ENCODE results near the gene F10.
A peak's percentile ranks its signal among the peaks of the same experiment; 100 is the strongest.

F10 gene

DNA sequence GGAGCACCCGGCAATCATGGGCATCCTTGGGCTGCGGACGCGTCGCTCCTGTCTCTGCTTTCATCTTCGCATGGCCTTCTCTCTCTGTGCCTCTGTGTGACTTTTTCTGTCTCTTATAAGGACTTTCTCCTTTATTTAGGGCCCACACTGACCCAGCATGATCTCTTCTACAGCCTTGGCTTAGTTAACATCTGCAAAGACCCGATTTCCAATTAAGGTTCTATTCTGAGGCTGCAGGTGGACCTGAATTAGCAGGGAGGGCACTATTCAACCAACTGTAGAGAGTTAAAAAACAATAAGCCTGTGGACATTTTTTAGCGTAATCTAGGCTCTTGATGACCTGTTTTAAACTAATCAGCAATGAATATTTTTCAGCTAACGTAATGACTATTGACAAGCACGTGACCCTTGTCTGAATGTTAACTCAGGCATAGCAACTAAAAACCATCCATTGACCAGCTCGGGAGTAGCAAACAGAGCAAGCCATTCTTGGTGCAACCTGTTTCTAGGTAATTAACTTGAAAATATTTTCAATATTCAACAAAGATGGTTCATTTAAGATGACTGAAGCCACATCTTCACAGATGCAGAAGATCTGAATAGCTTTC, 15.2 kb downstream of the F10 start:
- H4K91ac ChIP-seq (ENCODE audit: low read depth, low read length, poor library complexity), result no peak overlapping the region
- H3K23ac ChIP-seq (ENCODE audit: low read depth, low read length, poor library complexity), result no peak overlapping the region

GRCh38 chr13:113138792-113139551, 16.4 kb downstream of the F10 start:
- Histone ChIP-seq H2BK12ac (ENCODE audit: low read length) (no peak overlapping the region), H3K23ac (ENCODE audit: low read depth, low read length, poor library complexity) (no peak overlapping the region), H3K18ac (ENCODE audit: low read length) (no peak overlapping the region), H4K8ac (ENCODE audit: low read depth, low read length) (no peak overlapping the region), H3K36me3 (replicated peaks in 1 of 2; ENCODE audit: control insufficient read depth in 2 of 2, insufficient read depth in 2 of 2, low read length in 2 of 2) (no peaks in the 10 kb centered on the region), H2AFZ (ENCODE audit: low read length) (no peak overlapping the region), H3K27ac (replicated peaks; ENCODE audit: low read length) (no peak overlapping the region), H3K79me1 (ENCODE audit: low read depth, low read length) (peaks cover 3% of the 10 kb centered on the region), H3K4me3 (ENCODE audit: low read length in 2 of 2) (no peak overlapping the region), H3K14ac (ENCODE audit: low read length) (no peak overlapping the region), H3K27me3 (ENCODE audit: control insufficient read depth in 3 of 3, insufficient read depth in 3 of 3, low read depth in 1 of 3, low read length in 3 of 3) (peaks cover 0 to 28% (median 0%) of the 10 kb centered on the region in 3 experiments), H3K4ac (ENCODE audit: low read length) (no peak overlapping the region), H3K9ac (ENCODE audit: low read depth, low read length, poor library complexity) (no peak overlapping the region), H2AK5ac (ENCODE audit: low read depth, low read length) (no peak overlapping the region), H2BK120ac (ENCODE audit: low read depth, low read length) (no peak overlapping the region), H3K4me2 (ENCODE audit: insufficient read depth, low read length, poor library complexity, severe bottlenecking) (no peak overlapping the region), H2BK5ac (ENCODE audit: low read length) (no peak overlapping the region), H3K9me3 (replicated peaks in 1 of 2; ENCODE audit: control insufficient read depth in 2 of 2, insufficient read depth in 1 of 2, low read depth in 1 of 2, low read length in 2 of 2) (no peaks in the 10 kb centered on the region), H2BK15ac (ENCODE audit: low read length) (no peak overlapping the region), H4K91ac (ENCODE audit: low read depth, low read length, poor library complexity) (no peak overlapping the region), H3K4me1 (ENCODE audit: control insufficient read depth in 2 of 2, insufficient read depth in 1 of 2, low read depth in 1 of 2, low read length in 2 of 2) (peaks cover 5 to 16% of the 10 kb centered on the region in 2 donors)
- WGBS, 2 donors (ENCODE audit: extremely low coverage in 2 of 2, insufficient read length in 2 of 2, insufficient replicate concordance in 1 of 2), result no CpG with 5 or more reads among the region's 16 CpGs
- DNase-seq (ENCODE audit: low spot score), result no peak

More for the DNA sequence above, 15.2 kb downstream of the F10 start:
- Histone ChIP-seq H3K4me3 (ENCODE audit: low read length in 2 of 2) (no peak overlapping the region), H3K9ac (ENCODE audit: low read depth, low read length, poor library complexity) (no peak overlapping the region), H2BK120ac (ENCODE audit: low read depth, low read length) (no peak overlapping the region), H2BK15ac (ENCODE audit: low read length) (no peak overlapping the region), H2BK12ac (ENCODE audit: low read length) (no peak overlapping the region), H3K14ac (ENCODE audit: low read length) (no peak overlapping the region), H3K9me3 (replicated peaks in 1 of 2; ENCODE audit: control insufficient read depth in 2 of 2, insufficient read depth in 1 of 2, low read depth in 1 of 2, low read length in 2 of 2) (no peaks in the 10 kb centered on the region), H2BK5ac (ENCODE audit: low read length) (no peak overlapping the region), H2AK5ac (ENCODE audit: low read depth, low read length) (no peak overlapping the region), H3K79me1 (ENCODE audit: low read depth, low read length) (peaks cover 3% of the 10 kb centered on the region), H3K4ac (ENCODE audit: low read length) (no peak overlapping the region), H4K8ac (ENCODE audit: low read depth, low read length) (no peak overlapping the region), H2AFZ (ENCODE audit: low read length) (peak overlapping the region; percentile 1), H3K27me3 (ENCODE audit: control insufficient read depth in 3 of 3, insufficient read depth in 3 of 3, low read depth in 1 of 3, low read length in 3 of 3) (peaks cover 0 to 31% (median 0%) of the 10 kb centered on the region in 3 experiments), H3K4me1 (ENCODE audit: control insufficient read depth in 2 of 2, insufficient read depth in 1 of 2, low read depth in 1 of 2, low read length in 2 of 2) (peaks cover 5 to 9% of the 10 kb centered on the region in 2 donors), H3K18ac (ENCODE audit: low read length) (no peak overlapping the region), H3K4me2 (ENCODE audit: insufficient read depth, low read length, poor library complexity, severe bottlenecking) (peak overlapping the region; percentile 43), H3K36me3 (replicated peaks in 1 of 2; ENCODE audit: control insufficient read depth in 2 of 2, insufficient read depth in 2 of 2, low read length in 2 of 2) (no peaks in the 10 kb centered on the region), H3K27ac (replicated peaks; ENCODE audit: low read length) (peak overlapping the region; percentile 67)
- DNase-seq (ENCODE audit: low spot score), result no peak
- WGBS, 2 donors (ENCODE audit: extremely low coverage in 2 of 2, insufficient read length in 2 of 2, insufficient replicate concordance in 1 of 2), result no CpG with 5 or more reads among the region's 11 CpGs

- DNase-seq (ENCODE audit: low spot score), result no peak
Measured at GRCh38 chr13:113139577-113139976, 17.0 kb downstream of the F10 start.

More at GRCh38 chr13:113139577-113139976, 17.0 kb downstream of the F10 start:
- no CpG with 5 or more reads among the region's 5 CpGs for WGBS, 2 donors (ENCODE audit: extremely low coverage in 2 of 2, insufficient read length in 2 of 2, insufficient replicate concordance in 1 of 2)
- Histone ChIP-seq H3K18ac (ENCODE audit: low read length) (no peak overlapping the region), H3K27me3 (ENCODE audit: control insufficient read depth in 3 of 3, insufficient read depth in 3 of 3, low read depth in 1 of 3, low read length in 3 of 3) (peaks cover 0 to 28% (median 0%) of the 10 kb centered on the region in 3 experiments), H3K9ac (ENCODE audit: low read depth, low read length, poor library complexity) (no peak overlapping the region), H3K4ac (ENCODE audit: low read length) (no peak overlapping the region), H2BK120ac (ENCODE audit: low read depth, low read length) (no peak overlapping the region), H3K4me3 (ENCODE audit: low read length in 2 of 2) (no peak overlapping the region), H2AFZ (ENCODE audit: low read length) (no peak overlapping the region), H3K4me2 (ENCODE audit: insufficient read depth, low read length, poor library complexity, severe bottlenecking) (no peak overlapping the region), H3K9me3 (replicated peaks in 1 of 2; ENCODE audit: control insufficient read depth in 2 of 2, insufficient read depth in 1 of 2, low read depth in 1 of 2, low read length in 2 of 2) (no peaks in the 10 kb centered on the region), H4K91ac (ENCODE audit: low read depth, low read length, poor library complexity) (no peak overlapping the region), H4K8ac (ENCODE audit: low read depth, low read length) (no peak overlapping the region), H3K14ac (ENCODE audit: low read length) (no peak overlapping the region), H3K23ac (ENCODE audit: low read depth, low read length, poor library complexity) (no peak overlapping the region), H3K79me1 (ENCODE audit: low read depth, low read length) (peaks cover 3% of the 10 kb centered on the region), H3K27ac (replicated peaks; ENCODE audit: low read length) (no peak overlapping the region), H3K36me3 (replicated peaks in 1 of 2; ENCODE audit: control insufficient read depth in 2 of 2, insufficient read depth in 2 of 2, low read length in 2 of 2) (no peaks in the 10 kb centered on the region), H2BK15ac (ENCODE audit: low read length) (no peak overlapping the region), H2BK5ac (ENCODE audit: low read length) (no peak overlapping the region), H2AK5ac (ENCODE audit: low read depth, low read length) (no peak overlapping the region), H3K4me1 (ENCODE audit: control insufficient read depth in 2 of 2, insufficient read depth in 1 of 2, low read depth in 1 of 2, low read length in 2 of 2) (peaks cover 5 to 16% of the 10 kb centered on the region in 2 donors), H2BK12ac (ENCODE audit: low read length) (no peak overlapping the region)
